ENCODE results near the gene NAXE.
"Not testable (repeated sequence)": the region's sequence is repeated elsewhere in the genome, so short reads cannot be mapped to it uniquely, and the experiment has no call there.

The NAXE gene

GRCh38 chr1:156592910-156593660 is 1.5 kb downstream of the NAXE start:
- no peak for DNase-seq (ENCODE audit: low read depth, low spot score)

GRCh38 chr1:156593661-156593989 is 2.0 kb downstream of the NAXE start:
- DNase-seq (ENCODE audit: low read depth, low spot score), result no peak

DNA sequence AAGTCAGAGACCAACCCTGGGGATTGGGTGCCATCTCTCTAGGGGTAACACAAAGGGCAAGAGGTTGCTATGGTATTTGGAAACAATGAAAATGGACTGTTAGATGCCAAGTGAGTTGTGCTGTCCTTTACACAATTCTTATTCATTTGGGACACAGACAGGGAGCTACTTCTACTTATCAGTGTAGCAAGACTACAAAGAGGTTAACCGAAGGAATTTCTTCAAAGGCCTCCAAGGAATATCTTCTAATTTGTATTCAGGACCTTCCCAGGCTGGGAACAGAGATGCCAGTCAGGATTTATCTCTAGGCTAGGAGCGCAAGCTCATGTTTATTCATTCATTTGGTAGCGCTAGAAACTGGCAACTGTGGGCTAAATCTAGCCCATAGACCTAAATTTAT is 2.6 kb downstream of the NAXE start:
- DNase-seq (ENCODE audit: low read depth, low spot score), result no peak

DNA sequence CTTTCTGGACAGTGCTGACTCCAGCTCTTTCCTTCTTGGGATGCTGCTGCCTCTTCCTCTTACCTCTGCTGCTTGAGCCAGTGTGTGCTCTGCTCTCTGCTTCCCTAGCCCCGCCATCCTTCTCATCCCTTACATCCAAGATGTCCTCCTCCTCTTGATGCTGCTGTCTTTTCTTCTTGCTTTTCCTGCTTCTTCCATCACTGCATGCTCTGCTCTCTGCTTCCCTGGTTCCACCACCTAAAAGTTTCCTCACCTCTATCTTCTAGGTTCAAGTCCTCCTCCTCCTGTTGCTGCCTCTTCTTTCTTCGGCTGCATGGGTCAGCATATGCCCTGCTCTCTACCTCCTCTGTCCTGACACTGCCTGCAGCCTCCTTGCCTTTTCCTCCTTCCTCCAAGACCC is 3.4 kb downstream of the NAXE start:
- DNase-seq (ENCODE audit: low read depth, low spot score), result no peak

DNA sequence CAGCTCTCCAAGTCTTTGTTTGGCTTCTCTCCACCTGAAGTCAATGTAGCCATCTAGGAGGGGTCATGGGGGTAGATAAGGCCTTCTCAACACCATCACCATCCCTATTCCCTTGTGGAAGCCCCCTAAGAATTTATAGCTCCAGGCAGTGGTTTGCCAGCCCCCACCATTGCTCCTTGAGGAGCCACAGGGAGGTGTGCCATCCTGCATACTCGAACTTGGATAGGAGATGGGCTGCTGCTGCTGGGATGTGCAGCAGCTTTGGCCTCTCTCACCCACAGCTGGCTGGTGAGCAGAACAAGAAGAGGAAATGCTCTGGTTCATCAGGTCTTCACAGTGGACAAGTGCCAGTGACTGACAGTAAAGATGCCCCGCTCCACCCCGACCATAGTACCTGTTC is 4.8 kb downstream of the NAXE start:
- DNase-seq (ENCODE audit: low read depth, low spot score), result no peak

DNA sequence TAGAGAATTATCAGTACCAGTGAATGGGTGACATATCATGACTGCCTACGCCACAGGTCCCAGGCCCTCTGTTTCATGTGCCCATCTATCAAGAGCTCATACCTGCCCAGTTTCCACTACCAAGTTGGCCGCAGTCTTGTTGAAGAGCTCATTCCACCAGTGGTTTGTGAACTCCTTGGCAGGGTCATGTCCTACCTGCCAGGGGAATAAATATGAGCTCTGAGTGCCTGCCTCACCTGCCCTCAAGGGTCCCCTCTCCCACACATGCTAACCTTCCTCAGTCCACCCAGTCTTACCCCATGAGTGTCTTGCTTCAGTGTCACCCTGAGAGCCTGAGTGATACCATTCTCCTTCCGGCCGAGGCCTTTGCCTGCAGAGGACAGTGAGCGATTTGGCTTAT is 6.5 kb downstream of the NAXE start:
- DNase-seq (ENCODE audit: low read depth, low spot score), result no peak

DNA sequence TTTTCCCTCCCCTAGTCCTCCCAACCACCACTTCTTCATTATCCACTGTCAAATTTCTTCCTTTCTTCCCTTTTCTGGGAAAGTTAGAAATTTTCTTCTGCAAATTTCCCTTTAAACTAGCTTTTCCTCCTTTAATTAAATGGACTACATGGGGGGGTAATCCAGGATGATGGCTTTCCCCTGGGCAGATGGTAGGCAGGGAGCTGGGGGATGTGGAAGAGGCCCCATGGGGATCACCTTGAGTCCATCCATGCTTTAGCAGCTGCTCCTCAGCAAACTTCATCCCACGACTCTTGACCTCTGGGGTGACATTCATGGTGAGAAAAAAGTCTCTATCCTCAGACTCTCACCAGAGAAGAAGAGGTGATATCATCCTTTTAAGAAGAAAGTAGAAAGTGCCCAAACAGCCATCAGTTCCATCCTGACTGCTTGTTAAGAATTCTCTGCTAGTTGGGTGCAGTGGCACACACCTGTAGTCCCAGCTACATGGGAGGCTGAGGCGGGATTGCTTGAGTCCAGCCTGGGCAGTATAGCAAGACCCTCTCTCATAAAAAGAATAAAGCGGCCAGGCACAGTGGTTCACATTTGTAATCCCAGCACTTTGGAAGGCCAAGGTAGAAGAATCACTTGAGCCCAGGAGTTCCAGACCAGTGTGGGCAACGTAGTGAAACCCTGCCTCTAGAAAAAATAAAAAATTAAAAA is 7.3 kb downstream of the NAXE start:
- no peak for DNase-seq (ENCODE audit: low read depth, low spot score)

GRCh38 chr1:156599811-156600210 is 8.2 kb downstream of the NAXE start:
- DNase-seq (ENCODE audit: low read depth, low spot score), result no peak

DNA sequence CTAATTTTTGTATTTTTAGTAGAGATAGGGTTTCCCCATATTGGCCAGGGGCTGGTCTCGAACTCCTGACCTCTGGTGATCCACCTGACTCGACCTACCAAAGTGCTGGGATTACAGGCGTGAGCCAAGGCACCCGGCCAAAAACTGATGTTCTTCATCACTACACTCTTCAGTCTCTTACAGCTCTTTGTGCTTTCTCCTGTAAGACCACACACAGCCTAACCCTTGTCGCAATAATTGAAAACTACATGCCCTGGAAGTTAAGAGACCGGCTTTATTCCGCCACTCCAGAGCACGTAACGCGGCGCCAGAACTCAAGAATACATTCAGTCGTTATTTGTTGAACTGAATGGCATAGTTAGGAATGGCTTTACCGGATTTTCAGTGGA is 9.2 kb downstream of the NAXE start:
- no peak for DNase-seq (ENCODE audit: low read depth, low spot score)

- DNase-seq (ENCODE audit: low read depth, low spot score), result peak; percentile 57
Measured at GRCh38 chr1:156601122-156601830, 9.7 kb downstream of the NAXE start, which contains the start of gene GPATCH4. Gene GPATCH4, minus strand, starts transcription at chr1:156601479.

DNA sequence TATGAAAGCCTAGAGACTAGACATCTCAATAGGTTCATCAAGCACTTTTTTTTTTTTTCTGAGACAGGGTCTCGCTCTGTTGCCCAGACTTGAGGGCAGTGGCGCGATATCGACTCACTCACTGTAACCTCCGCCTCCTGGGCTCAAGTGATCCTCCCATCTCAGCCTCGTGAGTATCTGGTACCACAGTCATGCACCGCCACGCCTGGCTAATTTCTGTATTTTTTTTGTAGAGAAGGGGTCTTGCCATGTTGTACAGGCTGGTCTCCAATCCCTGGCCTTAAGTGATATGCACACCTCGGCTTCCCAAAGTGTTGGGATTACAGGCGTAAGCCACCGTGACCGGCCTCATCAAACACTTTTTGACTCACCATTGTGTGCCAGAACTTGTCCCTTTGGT is 10.3 kb downstream of the NAXE start:
- DNase-seq (ENCODE audit: low read depth, low spot score), result no peak

DNA sequence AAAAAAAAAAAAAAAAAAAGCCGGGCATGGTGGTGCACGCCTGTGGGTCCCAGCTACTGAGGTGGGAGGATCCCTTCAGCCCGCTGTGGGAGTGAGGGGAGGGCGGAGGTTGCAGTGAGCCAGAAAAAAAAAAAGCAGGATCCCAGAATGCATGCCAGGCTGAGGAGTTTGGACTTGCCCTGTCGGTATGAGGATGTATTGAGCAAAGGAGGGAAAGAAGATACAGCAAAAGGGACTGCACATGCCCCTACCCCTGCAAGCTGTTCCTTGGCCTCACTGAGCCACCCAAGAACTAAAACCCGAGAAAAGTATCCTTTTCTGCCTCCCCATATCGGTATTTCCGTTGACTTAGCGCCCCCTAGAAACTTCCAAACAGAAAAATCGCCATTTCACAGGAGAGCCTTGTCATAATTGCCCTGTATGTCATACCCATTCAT is 11.0 kb downstream of the NAXE start:
- DNase-seq (ENCODE audit: low read depth, low spot score), result no peak

DNA sequence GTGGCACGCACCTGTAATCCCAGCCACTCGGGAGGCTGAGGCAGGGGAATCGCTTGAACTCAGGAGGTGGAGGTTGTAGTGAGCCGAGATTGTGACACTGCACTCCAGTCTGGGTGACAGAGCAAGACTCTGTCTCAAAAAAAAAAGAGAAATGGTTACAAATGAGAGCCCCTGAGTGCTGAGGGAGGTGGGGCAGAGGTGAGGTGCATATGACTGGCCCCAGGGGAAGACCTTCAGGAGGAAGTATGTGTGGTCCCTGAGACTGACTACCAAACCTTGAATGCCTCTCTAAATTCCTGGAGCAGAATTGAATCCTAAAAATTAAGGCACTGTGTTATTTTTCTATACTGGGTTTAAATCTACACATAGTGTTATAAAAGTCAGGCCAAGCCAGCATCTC is 15.8 kb downstream of the NAXE start:
- DNase-seq (ENCODE audit: low read depth, low spot score), result not testable (repeated sequence)

GRCh38 chr1:156608036-156608674 is 16.6 kb downstream of the NAXE start:
- peak; percentile 28 for DNase-seq (ENCODE audit: low read depth, low spot score)

DNA sequence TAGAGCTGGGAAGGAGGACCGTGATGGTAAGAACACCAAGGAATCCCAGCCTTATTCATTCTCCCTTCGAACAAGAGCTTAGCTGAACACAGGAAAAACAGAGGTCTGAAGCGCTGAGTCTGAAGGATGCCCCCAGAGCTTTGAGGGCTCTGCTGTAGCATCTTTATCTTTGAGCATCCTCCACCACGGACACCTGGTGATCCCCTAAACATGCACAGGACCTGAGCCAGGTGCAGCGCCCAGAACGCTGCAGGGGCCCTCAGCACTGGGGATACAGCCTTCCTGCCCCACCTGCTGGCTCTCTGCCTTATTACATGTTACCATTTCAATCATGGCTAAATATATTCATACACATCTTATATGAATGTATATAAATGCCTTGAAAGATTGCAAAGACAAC is 17.4 kb downstream of the NAXE start:
- peak; percentile 23 for DNase-seq (ENCODE audit: low read depth, low spot score)

GRCh38 chr1:156610072-156610471 is 18.5 kb downstream of the NAXE start:
- DNase-seq (ENCODE audit: low read depth, low spot score), result not testable (repeated sequence)

DNA sequence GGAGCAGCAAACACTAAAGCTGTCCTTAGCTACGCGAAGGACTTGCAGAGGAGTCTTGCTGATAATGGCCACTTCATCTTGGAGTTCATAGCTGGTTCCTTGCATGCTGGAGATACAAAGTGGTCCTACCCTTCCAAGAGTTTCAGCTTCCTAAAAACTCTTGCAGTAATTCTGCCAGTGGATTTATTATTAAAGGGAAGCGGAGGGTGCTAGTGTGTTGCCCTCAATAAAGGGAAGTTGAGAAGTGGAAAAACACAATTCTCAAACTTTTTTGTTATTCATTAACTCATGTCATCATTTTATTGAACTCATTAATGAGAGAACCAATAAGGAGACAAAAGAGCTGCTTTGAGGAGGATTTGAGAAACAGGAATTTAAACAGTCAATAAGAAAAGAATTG is 21.1 kb downstream of the NAXE start:
- DNase-seq (ENCODE audit: low read depth, low spot score), result no peak

GRCh38 chr1:156615946-156616345 is 24.4 kb downstream of the NAXE start:
- no peak for DNase-seq (ENCODE audit: low read depth, low spot score)

DNA sequence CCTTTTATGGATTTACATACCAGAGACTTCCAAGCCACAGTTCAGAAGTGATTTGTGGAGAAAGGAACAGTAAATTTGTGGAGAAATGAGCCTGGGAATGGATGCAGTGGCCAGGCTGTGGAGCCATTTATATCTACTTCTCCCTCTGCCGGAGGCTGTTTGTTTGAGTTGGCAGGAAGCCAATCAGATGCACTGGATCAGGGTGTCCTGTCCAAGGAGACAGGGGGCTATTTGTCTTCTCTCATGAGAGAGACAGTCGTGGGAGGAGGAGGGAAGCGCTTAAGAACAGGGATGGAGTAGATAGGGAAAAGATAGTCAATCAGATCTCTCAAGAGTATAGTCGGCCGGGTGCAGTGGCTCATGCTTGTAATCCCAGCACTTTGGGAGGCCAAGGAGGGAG is 24.9 kb downstream of the NAXE start:
- DNase-seq (ENCODE audit: low read depth, low spot score), result no peak

DNA sequence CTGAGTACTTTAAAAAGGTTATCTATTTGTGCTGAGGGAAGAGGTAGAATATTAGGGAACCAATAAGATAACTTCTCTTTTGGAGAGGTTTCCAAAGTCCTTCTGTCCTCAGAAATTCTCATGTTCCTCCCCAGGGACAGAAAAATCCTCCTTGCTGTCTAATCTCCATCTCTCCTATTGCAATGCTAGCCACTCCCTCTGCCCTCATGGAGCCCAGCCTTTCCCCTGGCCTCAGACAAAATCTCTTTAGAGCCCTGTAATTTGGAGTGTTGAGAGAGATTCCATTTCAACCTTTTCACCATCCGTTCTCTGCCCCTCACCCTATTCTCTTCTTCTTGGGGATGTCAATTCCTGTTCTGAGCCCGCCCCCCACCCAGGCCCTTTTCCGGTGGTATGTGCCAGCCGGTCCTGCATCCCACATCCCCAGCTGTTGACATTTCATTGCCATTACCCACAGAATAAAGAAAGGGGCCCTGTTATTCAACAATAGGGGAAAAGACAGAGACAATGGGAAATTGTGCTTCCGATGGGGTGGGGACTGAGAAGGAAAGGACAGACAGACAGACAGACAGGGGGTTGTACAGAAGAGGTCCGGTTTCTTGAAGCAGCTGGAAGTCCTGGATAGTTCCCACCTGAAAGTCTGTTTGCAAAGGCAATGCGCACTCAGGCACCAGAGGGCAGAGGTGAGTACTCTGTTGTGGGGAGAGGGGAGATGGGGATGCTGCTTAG is 27.4 kb downstream of the NAXE start, which contains the start of gene HAPLN2:
Gene HAPLN2, plus strand, starts transcription at position 563 of the 729 bp plus-strand sequence. CDS start 4,076 bp downstream, outside the sequence.
- no peak for DNase-seq (ENCODE audit: low read depth, low spot score)

DNA sequence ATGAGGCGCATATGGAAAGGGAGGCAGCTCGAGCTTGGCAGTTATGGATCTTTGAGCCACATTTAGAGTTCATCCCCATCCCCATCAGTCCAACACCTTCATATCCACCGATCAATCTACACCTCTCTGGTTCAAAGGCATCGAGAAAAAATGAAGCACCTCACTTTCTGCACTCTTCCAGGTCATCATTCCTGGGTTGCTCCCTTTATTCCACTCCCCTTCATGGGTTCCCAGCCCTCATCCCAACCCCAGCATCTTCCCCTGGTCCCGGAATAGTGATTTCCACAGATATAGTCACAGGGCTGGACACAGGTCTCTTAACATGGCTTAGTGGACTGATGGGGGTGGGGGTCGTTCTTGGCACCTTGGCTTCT is 28.0 kb downstream of the NAXE start:
- no peak for DNase-seq (ENCODE audit: low read depth, low spot score)
